Measurements from ENCODE around the gene TMED3. TPM values are rescaled to one million over a fixed set of nuclear protein-coding genes. Genes with fewer than 3 reads are reported as not detected.

Gene TMED3
- total RNA-seq, 2 donors from 2014 or later, result 140 to 220 TPM

DNA sequence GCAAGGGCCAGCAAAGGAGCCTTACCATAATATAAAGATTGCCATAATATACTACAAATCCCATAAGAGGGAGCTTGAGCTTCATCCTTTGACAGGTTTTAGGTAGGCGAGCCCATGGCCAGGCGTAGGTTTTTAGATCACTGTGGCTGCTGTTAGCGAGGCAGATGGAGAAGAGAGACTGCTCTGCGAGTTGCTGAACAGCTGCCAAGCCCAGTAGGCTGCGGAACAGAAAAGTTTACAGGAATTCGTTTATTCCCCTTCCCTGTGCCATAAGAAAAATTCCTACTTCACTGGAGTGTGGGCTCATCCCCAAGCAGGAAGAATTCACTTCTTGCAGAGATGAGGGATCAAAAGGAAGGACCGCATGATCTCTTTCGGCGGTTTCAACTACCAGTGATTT, 30.5 kb downstream of the TMED3 start:
- Histone ChIP-seq H3K27me3 (replicated peaks; ENCODE audit: insufficient read depth) (no peaks in the 10 kb centered on the region), H3K9me3 (no peaks in the 10 kb centered on the region), H3K4me1 (replicated peaks) (no peaks in the 10 kb centered on the region), H3K27ac (no peak overlapping the region), H3K4me3 (no peak overlapping the region), H3K36me3 (no peaks in the 10 kb centered on the region)
- intact Hi-C loops (cut with DNase I), result no loop called here
- TF ChIP-seq, protein P1, sequence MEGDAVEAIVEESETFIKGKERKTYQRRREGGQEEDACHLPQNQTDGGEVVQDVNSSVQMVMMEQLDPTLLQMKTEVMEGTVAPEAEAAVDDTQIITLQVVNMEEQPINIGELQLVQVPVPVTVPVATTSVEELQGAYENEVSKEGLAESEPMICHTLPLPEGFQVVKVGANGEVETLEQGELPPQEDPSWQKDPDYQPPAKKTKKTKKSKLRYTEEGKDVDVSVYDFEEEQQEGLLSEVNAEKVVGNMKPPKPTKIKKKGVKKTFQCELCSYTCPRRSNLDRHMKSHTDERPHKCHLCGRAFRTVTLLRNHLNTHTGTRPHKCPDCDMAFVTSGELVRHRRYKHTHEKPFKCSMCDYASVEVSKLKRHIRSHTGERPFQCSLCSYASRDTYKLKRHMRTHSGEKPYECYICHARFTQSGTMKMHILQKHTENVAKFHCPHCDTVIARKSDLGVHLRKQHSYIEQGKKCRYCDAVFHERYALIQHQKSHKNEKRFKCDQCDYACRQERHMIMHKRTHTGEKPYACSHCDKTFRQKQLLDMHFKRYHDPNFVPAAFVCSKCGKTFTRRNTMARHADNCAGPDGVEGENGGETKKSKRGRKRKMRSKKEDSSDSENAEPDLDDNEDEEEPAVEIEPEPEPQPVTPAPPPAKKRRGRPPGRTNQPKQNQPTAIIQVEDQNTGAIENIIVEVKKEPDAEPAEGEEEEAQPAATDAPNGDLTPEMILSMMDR (IDR thresholded peaks at IDR 0.05), result no peak
- no peak for TF ChIP-seq POLR2AphosphoS5 (IDR thresholded peaks at IDR 0.05)
- TF ChIP-seq POLR2A (IDR thresholded peaks at IDR 0.05), result no peak
- 48% methylated on average over 9 of the region's 9 CpGs for WGBS
- no peak for DNase-seq (ENCODE audit: low spot score)

DNA sequence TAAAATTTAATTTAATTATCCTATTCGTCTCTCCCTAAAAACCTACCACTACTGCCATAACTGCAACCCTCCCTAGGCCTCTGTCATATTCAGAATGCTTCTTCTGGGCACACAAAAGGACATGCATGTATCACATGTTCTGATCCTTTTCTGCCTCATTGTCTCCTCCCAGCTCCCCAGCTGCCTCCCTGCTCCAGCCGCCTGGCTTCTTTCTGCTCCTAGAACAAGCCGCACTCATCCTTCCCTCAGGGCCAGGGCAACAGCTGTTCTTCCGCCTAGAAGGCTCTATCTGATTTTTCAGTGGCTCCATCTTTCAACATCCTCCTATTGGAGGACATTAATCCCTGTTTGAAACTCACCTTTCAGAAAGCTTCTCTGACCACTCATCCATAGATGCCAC, 38.6 kb downstream of the TMED3 start:
- no peaks in the 10 kb centered on the region for H3K27me3 ChIP-seq (replicated peaks; ENCODE audit: insufficient read depth)
- no peak for DNase-seq (ENCODE audit: low spot score)
- H3K36me3 ChIP-seq, result no peaks in the 10 kb centered on the region
- no peaks in the 10 kb centered on the region for H3K9me3 ChIP-seq
- TF ChIP-seq, protein P1 (IDR thresholded peaks at IDR 0.05), result no peak
- no peak for TF ChIP-seq POLR2A (IDR thresholded peaks at IDR 0.05)
- TF ChIP-seq POLR2AphosphoS5 (IDR thresholded peaks at IDR 0.05), result no peak
- H3K27ac ChIP-seq, result no peak overlapping the region
- intact Hi-C loops (cut with DNase I), result no loop called here
- WGBS, result 66% methylated on average over 4 of the region's 4 CpGs
- H3K4me3 ChIP-seq, result no peak overlapping the region
- no peaks in the 10 kb centered on the region for H3K4me1 ChIP-seq (replicated peaks)

DNA sequence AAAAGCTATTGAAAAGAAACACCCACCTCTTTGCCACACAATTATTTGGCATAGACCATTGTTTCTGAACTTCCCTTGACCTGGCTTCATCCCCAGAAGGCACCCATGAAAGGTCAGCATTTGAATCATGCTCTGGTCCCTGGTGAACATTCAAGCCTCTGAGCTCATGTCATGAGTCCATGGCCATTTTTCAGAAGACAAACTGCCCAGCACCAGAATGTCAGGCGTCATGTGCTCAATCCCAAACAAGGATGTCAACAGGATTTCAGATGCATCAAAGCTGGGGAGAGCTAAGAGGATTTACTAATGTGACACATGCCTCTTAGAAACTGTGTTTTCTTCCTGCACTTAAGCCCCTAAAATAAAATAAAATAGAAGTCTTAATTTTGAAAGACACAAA, 41.3 kb downstream of the TMED3 start:
- no peaks in the 10 kb centered on the region for H3K36me3 ChIP-seq
- no peak for DNase-seq (ENCODE audit: low spot score)
- no peaks in the 10 kb centered on the region for H3K27me3 ChIP-seq (replicated peaks; ENCODE audit: insufficient read depth)
- intact Hi-C loops (cut with DNase I), result no loop called here
- WGBS, result 89% methylated on average over 1 of the region's 1 CpG
- H3K4me3 ChIP-seq, result no peak overlapping the region
- no peaks in the 10 kb centered on the region for H3K9me3 ChIP-seq
- H3K4me1 ChIP-seq (replicated peaks), result no peaks in the 10 kb centered on the region
- TF ChIP-seq POLR2AphosphoS5 (IDR thresholded peaks at IDR 0.05), result no peak
- TF ChIP-seq, protein P1 (IDR thresholded peaks at IDR 0.05), result no peak
- TF ChIP-seq POLR2A (IDR thresholded peaks at IDR 0.05), result no peak
- H3K27ac ChIP-seq, result no peak overlapping the region

DNA sequence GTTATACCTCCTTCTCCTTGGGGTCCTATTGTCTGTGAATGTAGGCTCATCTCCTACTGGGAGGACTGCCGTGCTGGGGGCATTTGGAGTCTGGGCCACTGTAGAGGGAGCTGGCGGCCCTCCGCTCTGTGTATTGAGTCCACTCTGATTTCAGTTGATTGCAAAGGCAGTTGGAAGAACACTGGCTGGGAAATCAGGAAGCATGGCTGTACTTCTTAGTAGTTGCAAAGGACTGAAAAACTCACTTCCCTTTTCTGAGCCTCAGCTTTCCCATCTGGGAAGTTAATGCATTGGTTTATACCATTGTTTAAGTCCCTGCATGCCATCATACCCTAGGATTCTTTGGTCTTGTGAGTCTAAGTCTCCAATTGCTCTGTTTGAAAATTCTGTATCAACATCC, 46.7 kb downstream of the TMED3 start:
- intact Hi-C loops (cut with DNase I), result no loop called here
- Histone ChIP-seq H3K4me1 (replicated peaks) (no peaks in the 10 kb centered on the region), H3K27ac (no peak overlapping the region), H3K9me3 (no peaks in the 10 kb centered on the region), H3K4me3 (no peak overlapping the region), H3K27me3 (replicated peaks; ENCODE audit: insufficient read depth) (no peaks in the 10 kb centered on the region), H3K36me3 (no peaks in the 10 kb centered on the region)
- TF ChIP-seq, protein P1 (IDR thresholded peaks at IDR 0.05), result no peak
- TF ChIP-seq POLR2AphosphoS5 (IDR thresholded peaks at IDR 0.05) (no peak), POLR2A (IDR thresholded peaks at IDR 0.05) (no peak)
- DNase-seq (ENCODE audit: low spot score), result no peak
- WGBS, result 90% methylated on average over 3 of the region's 3 CpGs

DNA sequence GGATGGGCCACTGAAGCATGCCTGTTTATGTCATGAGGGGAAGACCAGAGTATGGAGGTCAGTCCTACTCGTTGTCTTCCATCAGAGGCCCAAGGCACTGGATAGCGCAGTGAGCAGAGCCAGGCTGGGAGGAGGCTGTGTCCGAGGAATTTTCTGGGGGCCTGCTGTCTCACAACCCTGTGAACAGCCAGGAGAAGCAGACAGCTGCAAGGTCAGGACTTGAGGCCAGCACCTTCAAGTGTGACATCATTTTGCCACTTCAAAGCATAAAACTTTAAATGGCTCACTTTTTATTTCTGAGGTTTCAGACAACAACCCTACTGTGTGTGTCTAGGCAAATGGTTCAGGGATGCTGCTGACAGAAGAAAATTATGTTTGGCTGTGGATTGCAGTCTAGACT, 47.2 kb downstream of the TMED3 start:
- no peaks in the 10 kb centered on the region for H3K9me3 ChIP-seq
- intact Hi-C loops (cut with DNase I), result no loop called here
- H3K27ac ChIP-seq, result no peak overlapping the region
- no peaks in the 10 kb centered on the region for H3K36me3 ChIP-seq
- H3K27me3 ChIP-seq (replicated peaks; ENCODE audit: insufficient read depth), result no peaks in the 10 kb centered on the region
- WGBS, result 50% methylated on average over 3 of the region's 3 CpGs
- H3K4me3 ChIP-seq, result no peak overlapping the region
- TF ChIP-seq, protein P1 (IDR thresholded peaks at IDR 0.05), result no peak
- TF ChIP-seq POLR2A (IDR thresholded peaks at IDR 0.05) (no peak), POLR2AphosphoS5 (IDR thresholded peaks at IDR 0.05) (no peak)
- DNase-seq (ENCODE audit: low spot score), result no peak
- H3K4me1 ChIP-seq (replicated peaks), result no peaks in the 10 kb centered on the region

Measured in prostate gland (tissue), 2 donors.